Measurements from ENCODE around the gene USP36. TPM values are rescaled to one million over a fixed set of nuclear protein-coding genes. Genes with fewer than 3 reads are reported as not detected.

USP36 gene
- total and polyA plus RNA-seq, 4 donors = 8.0 to 20.7 (median 10.5) TPM

DNA sequence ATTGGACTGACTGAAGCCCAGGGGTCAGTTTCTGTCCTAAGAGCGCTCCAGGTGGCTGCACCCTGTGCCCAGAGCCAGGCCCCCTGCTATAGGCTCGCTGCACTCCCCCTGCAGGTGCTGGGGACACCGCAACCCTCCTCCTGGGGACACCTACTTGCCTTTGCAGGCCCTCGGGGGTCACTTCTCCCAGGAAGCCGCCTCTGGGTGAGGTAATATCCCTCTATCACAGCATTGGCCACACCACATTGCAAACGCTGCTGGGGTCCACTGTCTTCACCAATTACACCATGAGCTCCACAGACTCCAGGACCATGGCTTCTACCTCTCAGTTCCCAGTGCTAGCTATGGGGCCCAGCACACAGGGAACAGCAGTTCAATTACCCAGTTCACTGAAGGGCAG lies 14.9 kb downstream of the USP36 start:
- Histone ChIP-seq H3K36me3 (ENCODE audit: control insufficient read depth in 4 of 4, insufficient read depth in 3 of 4, low read depth in 1 of 4, low read length in 3 of 4) (peaks cover 28 to 86% (median 63%) of the 10 kb centered on the region in 4 donors), H3K4me1 (ENCODE audit: control insufficient read depth in 4 of 4, insufficient read depth in 4 of 4, low read length in 3 of 4) (no peaks in the 10 kb centered on the region), H3K27ac (ENCODE audit: low read depth in 1 of 2, low read length in 2 of 2) (no peak overlapping the region), H3K27me3 (ENCODE audit: control insufficient read depth in 4 of 4, insufficient read depth in 4 of 4, low read length in 3 of 4) (no peaks in the 10 kb centered on the region), H3K9me3 (ENCODE audit: control insufficient read depth in 4 of 4, low read length in 3 of 4) (no peaks in the 10 kb centered on the region), H3K4me3 (ENCODE audit: low read depth in 1 of 3, low read length in 3 of 3) (no peak overlapping the region), H3K9ac (ENCODE audit: low read depth in 1 of 2, low read length in 2 of 2) (no peak overlapping the region)
- no peak for DNase-seq (ENCODE audit: low spot score)
- TF ChIP-seq FOXA2 (IDR thresholded peaks at IDR 0.05) = no peak
- TF ChIP-seq, protein P1, sequence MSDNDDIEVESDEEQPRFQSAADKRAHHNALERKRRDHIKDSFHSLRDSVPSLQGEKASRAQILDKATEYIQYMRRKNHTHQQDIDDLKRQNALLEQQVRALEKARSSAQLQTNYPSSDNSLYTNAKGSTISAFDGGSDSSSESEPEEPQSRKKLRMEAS (IDR thresholded peaks at IDR 0.05) = no peak
- TF ChIP-seq NR2F2 (IDR thresholded peaks at IDR 0.05) = no peak
- TF ChIP-seq EGR1 (IDR thresholded peaks at IDR 0.05; ENCODE audit: low read depth in 2 of 2) = no peak
- TF ChIP-seq RAD21 (IDR thresholded peaks at IDR 0.05) = no peak
- 95% methylated on average over 6 of the region's 6 CpGs for WGBS

DNA sequence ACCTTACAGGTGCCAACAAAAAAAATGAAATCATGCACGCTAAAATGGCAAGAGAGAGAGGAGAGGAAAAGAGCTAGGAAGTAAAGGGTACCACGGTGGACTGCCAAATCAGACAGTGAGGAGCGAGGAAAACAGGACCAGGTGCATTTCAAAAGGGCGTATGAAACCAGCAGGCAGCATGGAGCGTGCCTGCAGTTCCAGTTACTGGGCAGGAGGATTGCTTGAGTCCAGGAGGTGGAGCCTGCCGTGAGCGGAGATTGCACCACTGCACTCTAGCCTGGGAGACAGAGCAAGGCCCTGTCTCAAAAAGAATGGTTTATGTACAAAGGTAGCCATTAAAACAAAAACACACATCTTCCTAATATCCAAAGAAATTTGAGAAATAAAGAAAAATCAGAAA lies 16.4 kb downstream of the USP36 start:
- H3K27ac ChIP-seq (ENCODE audit: low read depth in 1 of 2, low read length in 2 of 2) = no peak overlapping the region
- no peaks in the 10 kb centered on the region for H3K9me3 ChIP-seq (ENCODE audit: control insufficient read depth in 4 of 4, low read length in 3 of 4)
- DNase-seq (ENCODE audit: low spot score) = no peak
- H3K4me1 ChIP-seq (ENCODE audit: control insufficient read depth in 4 of 4, insufficient read depth in 4 of 4, low read length in 3 of 4) = no peaks in the 10 kb centered on the region
- 94% methylated on average over 7 of the region's 7 CpGs for WGBS
- no peak for TF ChIP-seq HNF4G (IDR thresholded peaks at IDR 0.05)
- TF ChIP-seq FOXA1 (IDR thresholded peaks at IDR 0.05) = no peak
- no peak for TF ChIP-seq EGR1 (IDR thresholded peaks at IDR 0.05; ENCODE audit: low read depth in 2 of 2)
- TF ChIP-seq, protein P2, sequence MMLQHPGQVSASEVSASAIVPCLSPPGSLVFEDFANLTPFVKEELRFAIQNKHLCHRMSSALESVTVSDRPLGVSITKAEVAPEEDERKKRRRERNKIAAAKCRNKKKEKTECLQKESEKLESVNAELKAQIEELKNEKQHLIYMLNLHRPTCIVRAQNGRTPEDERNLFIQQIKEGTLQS (IDR thresholded peaks at IDR 0.05) = no peak
- TF ChIP-seq, protein P1 (IDR thresholded peaks at IDR 0.05) = no peak
- no peak for TF ChIP-seq HNF4A (conservative IDR thresholded peaks at IDR 0.05)
- TF ChIP-seq GABPA (IDR thresholded peaks at IDR 0.05 in 1 of 2, conservative IDR thresholded peaks at IDR 0.05 in 1 of 2) = no peak
- TF ChIP-seq RXRA (IDR thresholded peaks at IDR 0.05) = no peak
- no peak for TF ChIP-seq TAF1 (conservative IDR thresholded peaks at IDR 0.05)
- TF ChIP-seq, protein P3, sequence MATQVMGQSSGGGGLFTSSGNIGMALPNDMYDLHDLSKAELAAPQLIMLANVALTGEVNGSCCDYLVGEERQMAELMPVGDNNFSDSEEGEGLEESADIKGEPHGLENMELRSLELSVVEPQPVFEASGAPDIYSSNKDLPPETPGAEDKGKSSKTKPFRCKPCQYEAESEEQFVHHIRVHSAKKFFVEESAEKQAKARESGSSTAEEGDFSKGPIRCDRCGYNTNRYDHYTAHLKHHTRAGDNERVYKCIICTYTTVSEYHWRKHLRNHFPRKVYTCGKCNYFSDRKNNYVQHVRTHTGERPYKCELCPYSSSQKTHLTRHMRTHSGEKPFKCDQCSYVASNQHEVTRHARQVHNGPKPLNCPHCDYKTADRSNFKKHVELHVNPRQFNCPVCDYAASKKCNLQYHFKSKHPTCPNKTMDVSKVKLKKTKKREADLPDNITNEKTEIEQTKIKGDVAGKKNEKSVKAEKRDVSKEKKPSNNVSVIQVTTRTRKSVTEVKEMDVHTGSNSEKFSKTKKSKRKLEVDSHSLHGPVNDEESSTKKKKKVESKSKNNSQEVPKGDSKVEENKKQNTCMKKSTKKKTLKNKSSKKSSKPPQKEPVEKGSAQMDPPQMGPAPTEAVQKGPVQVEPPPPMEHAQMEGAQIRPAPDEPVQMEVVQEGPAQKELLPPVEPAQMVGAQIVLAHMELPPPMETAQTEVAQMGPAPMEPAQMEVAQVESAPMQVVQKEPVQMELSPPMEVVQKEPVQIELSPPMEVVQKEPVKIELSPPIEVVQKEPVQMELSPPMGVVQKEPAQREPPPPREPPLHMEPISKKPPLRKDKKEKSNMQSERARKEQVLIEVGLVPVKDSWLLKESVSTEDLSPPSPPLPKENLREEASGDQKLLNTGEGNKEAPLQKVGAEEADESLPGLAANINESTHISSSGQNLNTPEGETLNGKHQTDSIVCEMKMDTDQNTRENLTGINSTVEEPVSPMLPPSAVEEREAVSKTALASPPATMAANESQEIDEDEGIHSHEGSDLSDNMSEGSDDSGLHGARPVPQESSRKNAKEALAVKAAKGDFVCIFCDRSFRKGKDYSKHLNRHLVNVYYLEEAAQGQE (IDR thresholded peaks at IDR 0.05) = no peak
- no peak overlapping the region for H3K4me3 ChIP-seq (ENCODE audit: low read depth in 1 of 3, low read length in 3 of 3)
- H3K27me3 ChIP-seq (ENCODE audit: control insufficient read depth in 4 of 4, insufficient read depth in 4 of 4, low read length in 3 of 4) = no peaks in the 10 kb centered on the region
- peaks cover 29 to 91% (median 68%) of the 10 kb centered on the region in 4 donors for H3K36me3 ChIP-seq (ENCODE audit: control insufficient read depth in 4 of 4, insufficient read depth in 3 of 4, low read depth in 1 of 4, low read length in 3 of 4)
- H3K9ac ChIP-seq (ENCODE audit: low read depth in 1 of 2, low read length in 2 of 2) = no peak overlapping the region

DNA sequence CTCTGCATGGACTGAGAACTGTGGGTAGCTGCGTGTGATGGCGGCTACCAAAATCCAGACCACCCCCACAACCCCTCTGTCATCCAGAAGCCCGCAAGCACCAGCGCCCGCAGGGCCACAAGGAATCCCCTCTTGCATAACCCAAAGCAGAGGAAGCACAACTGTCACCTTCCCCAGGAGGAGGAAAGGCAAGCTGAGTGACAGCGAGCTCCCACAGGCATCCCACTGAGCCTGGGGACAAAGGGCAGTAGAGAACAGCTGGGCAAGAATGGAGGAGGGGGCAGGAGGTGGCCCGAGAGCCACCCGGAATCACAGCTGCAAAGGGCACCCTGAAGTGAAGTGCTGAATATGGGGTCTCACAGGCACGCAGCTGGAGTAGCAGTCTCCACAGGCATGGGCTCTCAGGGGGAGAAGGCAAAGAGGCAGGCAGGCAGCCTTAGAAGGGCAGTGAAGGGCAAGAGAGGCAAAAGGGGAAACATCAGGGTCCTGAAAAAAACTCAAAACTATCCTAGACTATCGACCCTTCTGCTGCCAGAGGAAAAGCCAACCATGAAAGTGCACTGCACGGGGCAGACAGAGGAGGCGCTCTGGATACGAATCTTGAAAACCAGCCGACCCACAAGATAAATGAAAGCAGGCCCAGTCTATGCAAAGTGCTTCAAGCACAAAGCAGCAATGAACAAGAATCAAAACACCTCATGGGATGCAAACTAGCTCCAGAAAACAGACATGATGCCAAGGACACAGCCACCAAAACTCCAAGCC lies 17.1 kb downstream of the USP36 start:
- Histone ChIP-seq H3K4me1 (ENCODE audit: control insufficient read depth in 4 of 4, insufficient read depth in 4 of 4, low read length in 3 of 4) (no peaks in the 10 kb centered on the region), H3K27ac (ENCODE audit: low read depth in 1 of 2, low read length in 2 of 2) (no peak overlapping the region), H3K27me3 (ENCODE audit: control insufficient read depth in 4 of 4, insufficient read depth in 4 of 4, low read length in 3 of 4) (no peaks in the 10 kb centered on the region), H3K36me3 (ENCODE audit: control insufficient read depth in 4 of 4, insufficient read depth in 3 of 4, low read depth in 1 of 4, low read length in 3 of 4) (peaks cover 29 to 91% (median 70%) of the 10 kb centered on the region in 4 donors), H3K9ac (ENCODE audit: low read depth in 1 of 2, low read length in 2 of 2) (no peak overlapping the region), H3K4me3 (ENCODE audit: low read depth in 1 of 3, low read length in 3 of 3) (no peak overlapping the region), H3K9me3 (ENCODE audit: control insufficient read depth in 4 of 4, low read length in 3 of 4) (no peaks in the 10 kb centered on the region)
- no peak for DNase-seq (ENCODE audit: low spot score)
- TF ChIP-seq FOXA1 (IDR thresholded peaks at IDR 0.05) (no peak), SP1 (IDR thresholded peaks at IDR 0.05) (no peak), YY1 (IDR thresholded peaks at IDR 0.05) (no peak), NR2F2 (IDR thresholded peaks at IDR 0.05) (no peak), HNF4G (IDR thresholded peaks at IDR 0.05) (no peak), TAF1 (conservative IDR thresholded peaks at IDR 0.05) (no peak), FOXA2 (IDR thresholded peaks at IDR 0.05) (no peak)
- WGBS = 92% methylated on average over 14 of the region's 14 CpGs
